Kidney (tissue), 14 donors: ENCODE results near the gene MED13L. TPM values are rescaled to one million over a fixed set of nuclear protein-coding genes. Genes with fewer than 3 reads are reported as not detected.

Experiments
- DNase-seq, 5 donors: peaks; one replicate each; pipeline ENCODE4 v3.0.0-alpha.2; 2013 to 2020
- FAIRE-seq: peaks from 2 replicates; lab custom pipeline; 2012; peaks lifted over from hg19 to GRCh38; lab: Jason Lieb, UNC
- H3K27ac ChIP-seq, 2 donors: one replicate each; pipeline ENCODE4 v1.7.0; 2013; ENCODE audit warnings: low read depth in 2 of 2, low read length in 2 of 2, inconsistent platforms in 1 of 2
- H3K27me3 ChIP-seq: one replicate; pipeline ENCODE4 v1.7.1; 2013; ENCODE audit warnings: low read length, inconsistent platforms; ENCODE audit not compliant: control insufficient read depth, insufficient read depth
- H3K36me3 ChIP-seq, 3 donors: one replicate each; pipeline versions ENCODE4 v1.7.0 to v1.7.1; 2013; ENCODE audit warnings: low read length in 3 of 3, control low read depth in 1 of 3, inconsistent platforms in 1 of 3; ENCODE audit not compliant: insufficient read depth in 3 of 3, control insufficient read depth in 2 of 3
- H3K4me1 ChIP-seq, 3 donors: one replicate each; pipeline versions ENCODE4 v1.7.0 to v1.7.1; 2013; ENCODE audit warnings: low read length in 3 of 3, inconsistent platforms in 1 of 3, low read depth in 1 of 3; ENCODE audit not compliant: control insufficient read depth in 2 of 3, insufficient read depth in 2 of 3
- H3K4me3 ChIP-seq, 3 donors: one replicate each; pipeline versions ENCODE4 v1.7.0 to v1.8.1; 2013; ENCODE audit warnings: low read length in 3 of 3, control low read depth in 1 of 3, inconsistent platforms in 1 of 3
- H3K9ac ChIP-seq, 3 donors: one replicate each; pipeline versions ENCODE4 v1.7.0 to v1.7.1; 2013; ENCODE audit warnings: low read length in 3 of 3, control low read depth in 1 of 3, inconsistent platforms in 1 of 3
- H3K9me3 ChIP-seq, 3 donors: one replicate each; pipeline versions ENCODE4 v1.7.0 to v1.7.1; 2013; ENCODE audit warnings: low read length in 3 of 3, control low read depth in 1 of 3, inconsistent platforms in 1 of 3; ENCODE audit not compliant: control insufficient read depth in 2 of 3, insufficient read depth in 1 of 3
- intact Hi-C: fragments of 100-400 bp; cut with DNase I; formaldehyde crosslinking; loops from one replicate; pipeline ENCODE4 v1.11.1; 2022
- polyA plus RNA-seq: library from polyadenylated mRNA; stranded (reverse); fragments of 350-450 nt; fragmentation: Illumina TruSeq; extraction: RNeasy Lipid Tissue Mini Kit (QIAGEN cat#74804); gene quantifications from one replicate; pipeline ENCODE4 v1.2.3, GENCODE V29; 2014; ENCODE audit warnings: low read depth, low replicate concordance; ENCODE audit not compliant: insufficient read depth
- total RNA-seq: library from RNA; stranded (reverse); fragmentation: NEBNext Ultra II Directional; extraction: Animal tissue kit (Norgen Biotek cat#: 25700); gene quantifications from one replicate; pipeline ENCODE4 v1.2.1, GENCODE V29; 2021
- TF ChIP-seq, protein P1 (sequence below): IDR thresholded peaks from 3 replicates; pipeline ENCODE4 v1.5.1; 2012; ENCODE audit warnings: mild to moderate bottlenecking, moderate library complexity, borderline replicate concordance; ENCODE audit not compliant: insufficient read depth; ENCODE audit errors: extremely low read depth
- donor health status: control.
- donor health status: control.
- donor health status: control.
- donor health status: control.
- donor health status: control.
- donor health status: DM: yes; HTN: yes; CAD: no.
- donor health status: Normal renal cell carcinoma (clear cell type).

The MED13L gene
- total and polyA plus RNA-seq, 2 donors from 2014 or later = 7.1 to 153 TPM

DNA sequence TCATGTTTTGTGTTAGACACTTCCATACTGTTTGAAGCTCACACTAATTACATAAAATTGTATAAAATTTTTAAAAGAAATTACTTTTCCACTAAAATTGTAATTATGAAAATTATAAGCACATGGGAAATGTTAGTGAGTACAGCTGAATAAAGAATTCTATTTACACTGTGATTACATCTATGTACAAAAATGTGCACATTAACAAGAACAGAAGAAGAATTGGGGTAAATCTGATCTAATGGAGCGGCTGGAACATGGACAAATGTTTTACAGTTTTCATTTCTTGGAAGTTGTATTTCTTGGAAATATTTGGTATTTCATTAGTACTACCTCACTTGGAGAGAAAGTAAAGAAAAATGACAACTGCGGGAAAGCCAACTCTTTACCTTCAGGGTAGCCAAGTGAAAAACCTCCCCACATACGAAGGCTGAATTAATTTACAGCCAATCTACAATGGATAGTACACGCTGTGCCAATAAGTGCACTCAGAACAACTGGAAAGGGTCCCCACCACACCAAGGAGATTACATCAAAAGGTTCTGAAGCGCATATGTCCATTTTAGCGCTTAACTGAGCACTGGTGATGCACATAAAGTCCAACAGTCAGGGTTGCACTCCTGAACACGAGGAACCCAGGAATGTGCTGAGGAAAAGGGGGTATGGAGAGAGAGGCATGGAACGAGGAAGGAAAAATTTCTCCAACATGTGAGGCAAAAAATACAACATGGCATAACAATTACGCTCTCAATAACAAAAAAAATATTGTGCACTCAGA lies 17.5 kb downstream of the MED13L start:
- Histone ChIP-seq H3K9ac (no peak overlapping the region), H3K4me3 (no peak overlapping the region), H3K36me3 (no peaks in the 10 kb centered on the region), H3K27me3 (no peaks in the 10 kb centered on the region), H3K4me1 (peaks cover 3 to 14% (median 8%) of the 10 kb centered on the region in 3 donors), H3K27ac (no peak overlapping the region), H3K9me3 (no peaks in the 10 kb centered on the region)
- TF ChIP-seq, protein P1, sequence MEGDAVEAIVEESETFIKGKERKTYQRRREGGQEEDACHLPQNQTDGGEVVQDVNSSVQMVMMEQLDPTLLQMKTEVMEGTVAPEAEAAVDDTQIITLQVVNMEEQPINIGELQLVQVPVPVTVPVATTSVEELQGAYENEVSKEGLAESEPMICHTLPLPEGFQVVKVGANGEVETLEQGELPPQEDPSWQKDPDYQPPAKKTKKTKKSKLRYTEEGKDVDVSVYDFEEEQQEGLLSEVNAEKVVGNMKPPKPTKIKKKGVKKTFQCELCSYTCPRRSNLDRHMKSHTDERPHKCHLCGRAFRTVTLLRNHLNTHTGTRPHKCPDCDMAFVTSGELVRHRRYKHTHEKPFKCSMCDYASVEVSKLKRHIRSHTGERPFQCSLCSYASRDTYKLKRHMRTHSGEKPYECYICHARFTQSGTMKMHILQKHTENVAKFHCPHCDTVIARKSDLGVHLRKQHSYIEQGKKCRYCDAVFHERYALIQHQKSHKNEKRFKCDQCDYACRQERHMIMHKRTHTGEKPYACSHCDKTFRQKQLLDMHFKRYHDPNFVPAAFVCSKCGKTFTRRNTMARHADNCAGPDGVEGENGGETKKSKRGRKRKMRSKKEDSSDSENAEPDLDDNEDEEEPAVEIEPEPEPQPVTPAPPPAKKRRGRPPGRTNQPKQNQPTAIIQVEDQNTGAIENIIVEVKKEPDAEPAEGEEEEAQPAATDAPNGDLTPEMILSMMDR = no peak
- FAIRE-seq (no peak), DNase-seq (no peak)
- intact Hi-C loops = no loop called here

DNA sequence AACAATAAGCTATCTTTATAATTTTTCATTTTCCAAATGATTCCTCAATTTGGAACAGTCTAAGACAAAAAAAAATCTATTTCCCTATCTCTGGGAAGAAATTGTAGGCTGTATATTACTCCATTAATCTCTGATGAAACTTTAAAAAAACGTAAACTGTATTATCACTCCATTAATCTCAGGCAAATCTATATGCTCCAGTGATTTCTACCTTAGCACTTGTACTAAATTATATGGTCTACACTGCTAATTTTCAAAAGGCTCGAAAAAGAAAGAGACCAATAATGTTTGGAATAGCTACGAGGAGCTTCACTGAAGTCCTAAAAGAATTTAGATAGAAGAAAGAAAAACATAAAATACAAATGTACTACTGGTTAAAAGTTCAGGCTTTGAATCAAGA lies 19.7 kb downstream of the MED13L start:
- peaks cover 0 to 7% (median 3%) of the 10 kb centered on the region in 3 donors for H3K4me1 ChIP-seq
- TF ChIP-seq, protein P1 = no peak
- H3K4me3 ChIP-seq = no peak overlapping the region
- no peaks in the 10 kb centered on the region for H3K27me3 ChIP-seq
- no peaks in the 10 kb centered on the region for H3K36me3 ChIP-seq
- intact Hi-C loops = no loop called here
- FAIRE-seq (no peak), DNase-seq (no peak)
- H3K27ac ChIP-seq = no peak overlapping the region
- H3K9ac ChIP-seq = no peak overlapping the region
- H3K9me3 ChIP-seq = no peaks in the 10 kb centered on the region

DNA sequence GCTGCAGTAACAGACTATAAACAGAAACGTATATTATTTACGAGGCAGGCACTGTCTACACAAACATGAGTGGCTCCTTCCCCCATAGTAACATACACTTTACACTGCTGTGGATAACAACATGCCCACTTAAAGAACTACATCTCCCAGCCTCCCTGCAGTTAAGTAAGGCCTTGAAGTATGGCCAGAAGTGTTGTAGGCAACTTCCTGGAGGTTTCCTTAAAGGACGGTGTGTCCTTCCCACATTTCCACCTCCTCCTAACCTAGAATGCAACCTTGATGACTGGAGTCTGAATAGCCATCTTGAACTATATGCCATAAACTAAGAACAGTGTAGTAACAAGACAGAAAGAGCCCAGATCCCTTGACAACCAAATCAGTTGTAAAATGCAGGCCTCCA lies 20.3 kb downstream of the MED13L start:
- H3K4me1 ChIP-seq = peaks cover 0 to 7% (median 3%) of the 10 kb centered on the region in 3 donors
- FAIRE-seq = no peak
- H3K9ac ChIP-seq = peak overlapping the region in 1 of 3 donors; percentile 4
- H3K27ac ChIP-seq = peak overlapping the region in 1 of 2 donors; percentile 2
- peak in 2 of 5 donors; percentile 62 to 70 for DNase-seq
- TF ChIP-seq, protein P1 = no peak
- no peaks in the 10 kb centered on the region for H3K27me3 ChIP-seq
- intact Hi-C loops = no loop called here
- H3K36me3 ChIP-seq = no peaks in the 10 kb centered on the region
- H3K4me3 ChIP-seq = no peak overlapping the region
- H3K9me3 ChIP-seq = no peaks in the 10 kb centered on the region
